ENCODE results near the gene HOXA9. TPM values are rescaled to one million over a fixed set of nuclear protein-coding genes. Genes with fewer than 3 reads are reported as not detected.

HOXA9 gene
- total RNA-seq, 1 donor from 2014 or later = not detected

- no peak for FAIRE-seq
- DNase-seq (ENCODE audit: low spot score in 2 of 2) = no peak
Measured at GRCh38 chr7:27156508-27156898, 8.8 kb downstream of the HOXA9 start, which contains the start of gene HOXA7. Gene HOXA7 (minus strand): TSS chr7:27156675. CDS start chr7:27156545, 130 bp downstream.

- DNase-seq (ENCODE audit: low spot score in 2 of 2) = no peak
- FAIRE-seq = no peak
Measured at GRCh38 chr7:27155816-27156507, 9.4 kb downstream of the HOXA9 start.

GRCh38 chr7:27154901-27155815 lies 10.2 kb downstream of the HOXA9 start:
- DNase-seq (ENCODE audit: low spot score in 2 of 2) (no peak), FAIRE-seq (no peak)

GRCh38 chr7:27154369-27154768 lies 11.0 kb downstream of the HOXA9 start:
- FAIRE-seq = no peak
- DNase-seq (ENCODE audit: low spot score in 2 of 2) = no peak

- DNase-seq (ENCODE audit: low spot score in 2 of 2) (no peak), FAIRE-seq (no peak)
Measured at GRCh38 chr7:27153526-27153925, 11.8 kb downstream of the HOXA9 start.

GRCh38 chr7:27152816-27153442 lies 12.4 kb downstream of the HOXA9 start:
- FAIRE-seq (no peak), DNase-seq (ENCODE audit: low spot score in 2 of 2) (no peak)

GRCh38 chr7:27151931-27152815 lies 13.2 kb downstream of the HOXA9 start, which contains the start of gene HOXA3:
Gene HOXA3 (minus strand): TSS chr7:27152583. CDS start chr7:27110640, 41,943 bp downstream.
- DNase-seq (ENCODE audit: low spot score in 2 of 2) = no peak
- FAIRE-seq = no peak

- FAIRE-seq (no peak), DNase-seq (ENCODE audit: low spot score in 2 of 2) (no peak)
Measured at GRCh38 chr7:27151341-27151930, 13.9 kb downstream of the HOXA9 start.

- DNase-seq (ENCODE audit: low spot score in 2 of 2) (peak; percentile 84), FAIRE-seq (no peak)
Measured at GRCh38 chr7:27150568-27151340, 14.6 kb downstream of the HOXA9 start.

GRCh38 chr7:27149842-27150567 lies 15.3 kb downstream of the HOXA9 start:
- no peak for DNase-seq (ENCODE audit: low spot score in 2 of 2)
- FAIRE-seq = no peak

- FAIRE-seq (no peak), DNase-seq (ENCODE audit: low spot score in 2 of 2) (no peak)
Measured at GRCh38 chr7:27148756-27149641, 16.3 kb downstream of the HOXA9 start.

- FAIRE-seq (no peak), DNase-seq (ENCODE audit: low spot score in 2 of 2) (no peak)
Measured at GRCh38 chr7:27148031-27148755, 17.1 kb downstream of the HOXA9 start.

GRCh38 chr7:27147199-27148030 lies 17.9 kb downstream of the HOXA9 start, which contains the start of gene HOXA6:
Gene HOXA6 (minus strand): TSS chr7:27147774. CDS start chr7:27147749, 25 bp downstream.
- FAIRE-seq (no peak), DNase-seq (ENCODE audit: low spot score in 2 of 2) (no peak)

GRCh38 chr7:27146491-27147198 lies 18.7 kb downstream of the HOXA9 start:
- peak in 1 of 2 donors; percentile 31 for DNase-seq (ENCODE audit: low spot score in 2 of 2)
- FAIRE-seq = no peak

GRCh38 chr7:27145914-27146412 lies 19.4 kb downstream of the HOXA9 start:
- DNase-seq (ENCODE audit: low spot score in 2 of 2) = peak in 1 of 2 donors; percentile 15
- no peak for FAIRE-seq

All from frontal cortex (tissue), 4 donors.